ENCODE results near the gene ADCY4. TPM values are rescaled to one million over a fixed set of nuclear protein-coding genes. Genes with fewer than 3 reads are reported as not detected.

ADCY4 gene
- total RNA-seq, 4 donors from 2014 or later: 3.1 to 23.1 (median 11.7) TPM

- WGBS, 2 donors: 50 to 77% methylated on average over 3 to 5 of the region's 9 CpGs
- Histone ChIP-seq H3K36me3 (no peaks in the 10 kb centered on the region), H3K27me3 (no peaks in the 10 kb centered on the region), H3K4me3 (no peak overlapping the region), H3K4me1 (peaks cover 0 to 32% (median 0%) of the 10 kb centered on the region in 3 donors), H3K27ac (no peak overlapping the region), H3K9me3 (no peaks in the 10 kb centered on the region)
- no peak for DNase-seq
- intact Hi-C loops (cut with DNase I): no loop called here
- TF ChIP-seq CTCF (IDR thresholded peaks at IDR 0.05): no peak
- TF ChIP-seq POLR2A (IDR thresholded peaks at IDR 0.05): no peak
Observed at GRCh38 chr14:24325963-24326362, 8.9 kb downstream of the ADCY4 start.

- TF ChIP-seq CTCF (IDR thresholded peaks at IDR 0.05) (no peak), POLR2A (IDR thresholded peaks at IDR 0.05) (no peak)
- intact Hi-C loops (cut with DNase I): no loop called here
- H3K27me3 ChIP-seq: no peaks in the 10 kb centered on the region
- no peaks in the 10 kb centered on the region for H3K9me3 ChIP-seq
- no peak for DNase-seq
- WGBS, 2 donors: 70 to 79% methylated on average over 5 of the region's 5 CpGs
- no peak overlapping the region for H3K27ac ChIP-seq
- peaks cover 0 to 30% (median 0%) of the 10 kb centered on the region in 3 donors for H3K4me1 ChIP-seq
- H3K36me3 ChIP-seq: no peaks in the 10 kb centered on the region
- H3K4me3 ChIP-seq: no peak overlapping the region
Observed at GRCh38 chr14:24325041-24325530, 9.8 kb downstream of the ADCY4 start.

GRCh38 chr14:24324024-24324423, 10.8 kb downstream of the ADCY4 start:
- H3K4me3 ChIP-seq: no peak overlapping the region
- intact Hi-C loops (cut with DNase I): no loop called here
- H3K9me3 ChIP-seq: no peaks in the 10 kb centered on the region
- H3K36me3 ChIP-seq: no peaks in the 10 kb centered on the region
- 65 to 69% methylated on average over 4 to 6 of the region's 6 CpGs for WGBS, 2 donors
- peaks cover 0 to 19% (median 0%) of the 10 kb centered on the region in 3 donors for H3K4me1 ChIP-seq
- no peak for TF ChIP-seq CTCF (IDR thresholded peaks at IDR 0.05)
- H3K27me3 ChIP-seq: peaks cover 0 to 2% (median 0%) of the 10 kb centered on the region in 4 donors
- no peak overlapping the region for H3K27ac ChIP-seq
- DNase-seq: no peak

- peaks cover 0 to 13% (median 0%) of the 10 kb centered on the region in 3 donors for H3K4me1 ChIP-seq
- H3K27me3 ChIP-seq: peaks cover 0 to 8% (median 0%) of the 10 kb centered on the region in 4 donors
- WGBS, 2 donors: 46 to 56% methylated on average over 3 of the region's 3 CpGs
- no peak overlapping the region for H3K27ac ChIP-seq
- no peak for DNase-seq
- H3K9me3 ChIP-seq: no peaks in the 10 kb centered on the region
- intact Hi-C loops (cut with DNase I): no loop called here
- no peak overlapping the region for H3K4me3 ChIP-seq
- H3K36me3 ChIP-seq: no peaks in the 10 kb centered on the region
- TF ChIP-seq POLR2A (IDR thresholded peaks at IDR 0.05) (no peak), CTCF (IDR thresholded peaks at IDR 0.05) (no peak)
Observed at GRCh38 chr14:24323341-24323740, 11.5 kb downstream of the ADCY4 start.

- no peak overlapping the region for H3K4me3 ChIP-seq
- WGBS, 2 donors: 71 to 86% methylated on average over 4 to 9 of the region's 10 CpGs
- H3K4me1 ChIP-seq: peaks cover 0 to 8% (median under 1%) of the 10 kb centered on the region in 3 donors
- intact Hi-C loops (cut with DNase I): no loop called here
- peaks cover 0 to 13% (median 0%) of the 10 kb centered on the region in 4 donors for H3K27me3 ChIP-seq
- no peak for DNase-seq
- TF ChIP-seq POLR2A (IDR thresholded peaks at IDR 0.05) (no peak), CTCF (IDR thresholded peaks at IDR 0.05) (no peak)
- no peaks in the 10 kb centered on the region for H3K36me3 ChIP-seq
- no peak overlapping the region for H3K27ac ChIP-seq
- no peaks in the 10 kb centered on the region for H3K9me3 ChIP-seq
Observed at GRCh38 chr14:24322672-24323071, 12.2 kb downstream of the ADCY4 start.

Measured in esophagus squamous epithelium (tissue), 5 donors.